ENCODE data around the gene CLSTN2.

CLSTN2 gene

GRCh38 chr3:140246578-140246977 is 311.6 kb downstream of the CLSTN2 start:
- DNase-seq, result no peak

DNA sequence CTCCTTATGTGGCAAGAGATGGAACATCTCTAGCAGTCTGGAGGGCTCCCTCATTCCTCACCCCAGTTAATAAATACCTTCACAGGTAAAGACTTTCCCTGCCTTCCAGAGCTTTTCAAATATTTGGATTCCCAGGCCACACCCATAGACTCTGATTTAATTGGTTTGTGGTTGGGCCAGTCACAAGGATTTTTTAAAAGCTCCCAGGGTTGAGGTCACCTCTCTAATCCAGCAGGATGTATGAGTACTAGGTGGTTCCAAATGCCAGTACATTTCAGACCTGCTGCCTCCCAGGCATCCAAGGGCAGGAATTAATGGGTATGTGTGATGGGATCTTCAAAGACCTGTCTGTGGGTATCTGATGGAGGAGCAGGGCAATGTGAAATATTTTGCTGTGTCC is 312.8 kb downstream of the CLSTN2 start:
- no peak for DNase-seq

GRCh38 chr3:140249188-140249587 is 314.2 kb downstream of the CLSTN2 start:
- DNase-seq, result no peak

DNA sequence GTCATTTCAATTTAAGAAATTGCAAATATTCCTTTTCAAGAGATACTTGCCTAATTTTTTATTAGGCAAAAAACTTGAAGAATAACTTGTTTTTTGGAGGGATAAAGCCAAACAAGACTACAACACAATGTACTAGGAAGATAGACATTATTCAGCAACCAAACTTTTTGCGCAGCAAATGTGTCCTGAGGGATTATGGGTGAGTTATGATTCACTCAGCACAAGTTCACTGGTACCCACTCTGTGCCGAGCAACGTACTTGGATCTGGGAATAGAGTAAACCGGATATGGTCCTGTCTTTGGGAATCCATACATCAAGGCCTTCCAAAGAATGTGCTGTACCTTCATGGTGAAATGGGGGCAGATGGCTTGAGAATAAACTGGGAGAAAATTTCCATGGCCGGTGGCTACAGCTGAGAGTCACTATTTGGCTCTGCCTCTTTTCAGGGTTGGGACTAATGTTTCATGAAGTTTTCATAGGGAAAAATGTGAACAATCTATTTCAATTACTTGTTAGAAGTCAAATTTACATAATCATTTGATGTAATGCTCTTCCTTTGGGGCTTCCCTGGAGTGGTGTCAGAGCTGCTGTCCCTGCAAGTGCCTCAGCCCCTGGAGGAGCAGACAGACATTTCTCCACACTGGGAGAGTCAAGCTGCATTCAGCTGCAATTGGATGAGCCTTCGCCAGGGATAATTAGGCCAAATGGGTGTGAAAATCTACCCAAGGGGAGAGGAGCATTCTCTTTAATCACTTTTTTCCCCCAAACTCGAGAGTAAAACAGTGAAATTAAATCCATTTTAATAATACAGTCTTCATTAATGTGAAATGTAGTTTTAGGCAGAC is 315.2 kb downstream of the CLSTN2 start:
- DNase-seq, result no peak

DNA sequence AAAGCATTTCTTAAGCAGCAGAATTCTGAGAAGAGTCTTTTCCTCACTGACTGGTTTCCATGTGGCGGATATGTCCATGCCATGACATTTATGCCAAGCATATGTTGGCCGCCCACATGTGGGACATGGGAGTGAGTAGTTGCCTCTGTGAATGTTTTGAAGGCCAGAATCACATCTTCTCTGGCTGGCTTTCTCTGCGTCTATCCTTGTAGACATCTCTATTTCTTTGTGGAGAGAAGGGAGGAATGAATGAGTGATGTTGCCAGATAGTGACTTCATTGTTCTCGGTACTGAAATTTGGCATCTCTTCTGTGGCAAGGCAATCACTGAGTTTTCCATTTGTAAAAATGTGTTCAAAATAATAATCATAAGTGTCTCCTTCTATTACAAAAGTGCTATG is 316.0 kb downstream of the CLSTN2 start:
- no peak for DNase-seq

DNA sequence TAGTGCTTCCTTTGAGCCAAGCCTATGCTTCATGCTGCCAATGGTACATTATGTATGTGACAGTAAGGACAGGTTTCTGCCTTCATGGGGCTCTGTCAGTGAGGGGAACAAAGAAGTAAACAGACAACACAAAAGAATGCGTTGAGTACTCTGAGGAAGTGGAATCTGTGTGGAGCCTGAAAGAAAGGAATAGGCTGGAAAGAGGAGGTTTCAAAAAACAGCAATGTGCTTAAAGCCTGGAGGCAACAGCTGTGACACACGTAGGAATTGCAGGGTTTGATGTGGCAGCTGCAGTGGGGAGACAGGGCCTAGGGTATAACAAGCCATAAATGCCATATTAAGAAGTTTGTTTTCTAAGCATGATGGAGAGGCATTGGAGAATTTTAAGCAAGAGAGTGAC is 316.7 kb downstream of the CLSTN2 start:
- no peak for DNase-seq

DNA sequence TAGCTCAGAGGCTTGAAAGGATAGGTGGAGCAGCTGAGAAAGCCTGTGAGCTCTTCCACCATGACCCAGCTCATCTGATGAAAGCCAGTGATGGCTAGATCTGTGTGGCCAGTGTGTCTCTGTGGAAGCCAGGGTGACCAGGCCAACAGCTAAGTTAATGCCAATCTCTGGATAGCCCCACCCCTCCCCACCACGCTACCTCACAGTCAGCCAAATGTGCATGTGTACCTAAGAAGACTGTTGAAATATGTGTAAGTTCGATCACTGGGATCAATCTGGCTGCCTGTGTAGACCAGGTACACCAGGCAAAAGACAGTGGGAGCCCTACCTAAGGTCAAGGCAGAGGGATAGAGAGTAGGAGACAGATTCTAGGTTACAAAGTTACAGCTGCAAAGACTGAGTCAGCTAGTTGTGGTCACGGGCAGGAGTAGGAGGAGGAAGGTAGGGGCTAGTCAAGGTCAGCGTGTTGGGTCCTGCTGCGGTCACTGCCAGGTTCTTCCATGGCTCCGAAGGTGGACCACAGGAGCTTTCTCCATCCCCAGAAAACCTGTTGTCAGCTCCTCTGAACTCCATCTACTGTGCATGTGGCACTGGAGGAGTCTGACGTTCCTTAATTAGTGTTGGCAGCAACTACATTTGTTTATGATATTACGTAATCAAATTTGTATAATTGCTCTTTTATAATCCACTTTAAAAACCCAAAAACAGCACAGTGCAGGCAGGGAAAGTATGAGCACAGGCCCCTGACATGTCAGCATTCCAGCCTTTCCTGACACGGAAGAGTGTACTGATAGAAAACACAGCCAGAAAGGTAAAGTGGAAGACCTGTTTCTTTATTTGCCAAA is 318.0 kb downstream of the CLSTN2 start:
- DNase-seq, result no peak

DNA sequence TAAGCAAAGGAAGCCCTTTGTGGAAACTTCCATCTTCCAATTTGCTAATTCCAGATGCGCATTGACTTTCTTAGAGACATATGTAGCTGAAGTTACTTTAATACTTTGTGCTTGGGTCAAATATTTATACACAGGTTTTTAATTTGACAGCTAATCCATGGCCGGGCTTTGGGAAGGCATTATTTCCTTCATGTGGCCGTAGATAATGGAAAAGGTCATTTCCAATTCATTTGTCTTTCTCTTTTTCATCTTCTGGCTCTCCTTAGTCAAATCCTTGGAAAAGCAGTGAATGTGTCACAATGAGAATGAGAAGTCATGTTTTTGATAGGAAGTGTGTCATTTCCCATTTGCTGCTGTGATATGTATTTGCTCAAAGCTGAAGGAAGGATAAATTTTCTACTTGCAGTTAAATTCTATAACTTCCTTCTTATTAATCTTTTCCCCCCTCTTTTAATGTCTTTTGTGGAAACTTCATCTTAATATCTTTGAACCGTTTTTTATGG is 323.3 kb downstream of the CLSTN2 start:
- DNase-seq, result no peak

DNA sequence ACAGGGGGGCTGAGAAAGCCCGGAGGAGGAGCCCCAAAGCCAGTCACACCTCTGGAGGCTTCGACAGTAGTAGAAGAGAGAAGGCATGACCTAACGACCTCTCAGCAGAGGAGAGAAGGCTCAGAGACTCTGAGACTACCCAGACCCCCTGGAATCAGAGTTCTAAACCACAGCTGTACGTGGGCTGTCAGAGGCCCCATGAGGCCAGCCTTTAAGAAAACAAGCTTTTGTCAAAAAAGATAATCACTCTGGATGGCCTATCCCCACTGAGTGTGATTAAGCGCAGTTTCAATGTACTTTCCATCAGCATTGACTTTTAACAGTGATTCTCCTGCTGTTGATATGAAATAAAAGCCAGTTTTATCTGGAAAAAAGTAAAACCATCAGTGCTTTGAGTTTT is 330.3 kb downstream of the CLSTN2 start:
- DNase-seq, result no peak

- no peak for DNase-seq
Measured at GRCh38 chr3:140268103-140268502, 333.1 kb downstream of the CLSTN2 start.

DNA sequence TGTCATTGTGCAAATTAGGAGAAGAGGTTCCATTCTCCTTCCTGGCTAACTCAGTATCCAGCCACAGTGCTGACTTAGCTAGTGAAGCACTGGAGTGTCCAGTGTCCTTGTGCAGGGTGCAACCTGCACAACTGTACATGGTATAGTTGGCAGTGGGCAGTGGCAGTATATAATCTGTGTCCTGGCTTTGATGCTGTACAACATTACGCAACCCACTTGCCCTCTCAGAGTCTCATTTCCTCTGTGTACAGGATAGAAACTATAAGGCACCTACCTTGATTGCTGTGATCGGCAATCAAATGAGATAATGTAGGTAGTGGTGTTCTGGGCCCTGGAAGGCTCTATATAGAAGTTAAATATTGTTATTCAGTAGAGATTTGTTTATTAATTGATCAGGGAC is 333.6 kb downstream of the CLSTN2 start:
- DNase-seq, result no peak

- no peak for DNase-seq
Measured at GRCh38 chr3:140270329-140270728, 335.3 kb downstream of the CLSTN2 start.

GRCh38 chr3:140273542-140274195 is 338.7 kb downstream of the CLSTN2 start:
- DNase-seq, result no peak

GRCh38 chr3:140274429-140274828 is 339.4 kb downstream of the CLSTN2 start:
- DNase-seq, result no peak

GRCh38 chr3:140276703-140277102 is 341.7 kb downstream of the CLSTN2 start:
- DNase-seq, result no peak

- DNase-seq, result no peak
Measured at GRCh38 chr3:140277886-140278285, 342.9 kb downstream of the CLSTN2 start.

DNA sequence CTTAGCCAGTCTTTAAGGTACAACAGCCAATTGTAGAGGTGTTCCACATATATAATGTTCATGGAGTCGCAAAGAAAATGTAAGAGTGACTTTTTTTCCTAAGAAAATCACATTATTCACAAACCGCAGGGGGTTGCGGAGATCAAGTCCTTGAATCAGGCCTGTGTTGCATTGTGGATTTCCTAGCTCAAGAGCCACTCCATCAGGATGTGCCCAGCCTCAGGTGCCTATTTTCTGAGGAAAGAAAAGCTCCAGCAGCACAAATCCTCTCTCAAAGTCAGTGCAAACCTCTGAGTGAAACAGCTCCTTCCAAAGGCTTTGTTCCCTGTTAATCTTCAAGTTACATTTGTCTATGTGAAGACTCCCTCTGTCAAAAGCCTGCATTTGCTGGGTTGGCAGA is 349.4 kb downstream of the CLSTN2 start:
- DNase-seq, result no peak

DNA sequence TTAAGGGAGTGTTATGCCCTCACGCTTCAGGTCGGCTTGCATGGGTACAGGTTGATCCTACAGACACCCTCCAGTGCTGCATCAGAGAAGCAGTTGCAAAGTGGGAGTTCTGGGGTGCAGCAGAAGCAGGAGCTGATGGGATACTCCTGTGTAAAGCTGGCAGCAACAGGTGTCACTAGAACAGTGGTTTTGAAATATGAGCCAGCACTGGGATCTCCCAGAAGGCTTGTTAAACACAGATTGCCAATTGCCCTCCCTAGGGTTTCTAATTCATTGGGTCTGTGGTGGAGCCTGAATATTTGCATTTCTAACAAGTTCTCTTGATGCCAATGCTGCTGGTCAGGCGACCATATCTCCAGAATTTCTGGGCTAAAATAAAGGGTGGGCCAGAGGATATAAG is 350.4 kb downstream of the CLSTN2 start:
- DNase-seq, result no peak

- DNase-seq, result no peak
Measured at GRCh38 chr3:140288595-140288994, 353.6 kb downstream of the CLSTN2 start.

DNA sequence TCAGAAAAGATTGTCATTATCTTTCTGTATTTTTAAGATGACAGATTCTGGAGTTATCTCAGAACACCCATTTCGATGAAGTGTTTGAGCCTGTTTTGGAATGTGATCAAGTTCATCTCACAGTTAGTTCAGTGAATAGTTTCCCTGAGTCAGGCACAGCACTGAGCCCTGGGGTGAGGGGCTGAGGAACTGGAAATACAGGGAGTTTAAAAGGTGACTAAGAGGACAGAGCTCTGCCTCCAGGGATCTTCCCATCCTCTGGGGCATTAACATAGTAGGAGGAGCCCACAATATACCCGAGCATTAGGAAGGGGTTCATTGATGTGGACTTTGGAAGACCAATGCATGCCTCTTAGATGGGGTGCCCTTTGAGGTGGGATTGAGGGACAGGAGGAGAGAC is 355.1 kb downstream of the CLSTN2 start:
- DNase-seq, result no peak

DNA sequence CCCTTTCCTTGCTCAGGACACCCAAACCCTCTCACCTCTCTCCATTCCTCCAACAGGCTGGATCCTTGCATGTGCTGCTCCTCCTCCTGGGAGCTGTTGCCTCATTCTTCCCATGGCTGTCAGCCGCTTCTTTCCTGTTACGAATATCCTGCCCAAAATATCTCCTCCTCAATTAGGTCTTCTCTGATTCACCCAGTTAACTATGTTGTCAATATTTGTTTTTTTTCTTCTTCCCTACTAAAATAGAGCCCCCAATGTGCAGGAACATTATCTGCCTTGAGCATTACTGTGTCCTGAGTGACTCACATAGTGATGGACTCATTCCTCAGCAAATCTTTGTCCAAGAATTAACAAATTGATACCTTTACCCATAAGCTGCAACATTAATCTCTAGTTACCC is 357.2 kb downstream of the CLSTN2 start:
- no peak for DNase-seq

DNA sequence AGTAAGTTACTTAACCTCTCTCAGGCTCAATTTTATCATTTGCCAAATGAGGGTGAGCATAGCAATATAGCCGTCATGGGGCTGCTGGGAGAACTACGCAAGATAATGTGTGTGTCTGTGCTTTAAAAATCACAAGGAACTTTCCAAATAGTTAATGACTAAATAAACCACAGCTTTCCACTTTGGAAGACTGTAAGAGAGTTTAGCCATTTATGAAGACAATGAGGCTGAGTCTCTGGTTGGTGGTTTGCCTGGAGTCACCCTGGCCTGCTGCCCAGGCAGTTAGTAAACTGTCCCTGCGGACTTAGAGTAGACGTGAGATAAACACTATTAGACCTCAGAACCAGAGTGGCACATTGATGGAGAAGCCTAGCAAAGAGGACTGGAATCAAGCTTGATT is 357.7 kb downstream of the CLSTN2 start:
- DNase-seq, result no peak

- DNase-seq, result no peak
Measured at GRCh38 chr3:140294058-140294457, 359.1 kb downstream of the CLSTN2 start.

Measured in CD4-positive, alpha-beta T cell treated with Interleukin-21 for 1 hour (primary cell).